HepG2 (cell line): ENCODE measurements around the gene MCRIP2. TPM values are rescaled to one million over a fixed set of nuclear protein-coding genes. Genes with fewer than 3 reads are reported as not detected.

ENCODE experiments used
- ADNP ChIP-seq: sonication (generic); formaldehyde crosslinking; IDR thresholded peaks from 2 replicates; pipeline ENCODE4 v1.4.0; 2020; ENCODE audit warnings: missing genetic modification reagents
- ARID4A ChIP-seq: sonication (generic); formaldehyde crosslinking; IDR thresholded peaks from 2 replicates; pipeline ENCODE4 v1.5.0; 2020; ENCODE audit warnings: mild to moderate bottlenecking, missing genetic modification reagents, borderline replicate concordance
- FOXC1 ChIP-seq: sonication (generic); formaldehyde crosslinking; IDR thresholded peaks from 2 replicates; pipeline ENCODE4 v1.8.0; 2022; ENCODE audit warnings: mild to moderate bottlenecking, missing genetic modification reagents, borderline replicate concordance
- GABPA ChIP-seq, 2 experiments: IDR thresholded peaks; 2 replicates each; pipeline ENCODE4 v1.6.1; 2011 to 2016; ENCODE audit warnings: low read depth in 2 of 2, low read length in 1 of 2, missing biosample characterization in 1 of 2, missing genetic modification characterization in 1 of 2
- HNRNPLL ChIP-seq: fragments of 200-400 bp; formaldehyde crosslinking; IDR thresholded peaks from 2 replicates; pipeline ENCODE4 v1.6.1; 2017; ENCODE audit warnings: mild to moderate bottlenecking, low read depth, low read length; ENCODE audit not compliant: poor library complexity, severe bottlenecking
- MED13 ChIP-seq: sonication (generic); formaldehyde crosslinking; IDR thresholded peaks from 2 replicates; pipeline ENCODE4 v1.5.0; 2020; ENCODE audit warnings: missing genetic modification reagents
- MXD3 ChIP-seq: IDR thresholded peaks from 2 replicates; pipeline ENCODE4 v1.6.1; 2016; ENCODE audit warnings: mild to moderate bottlenecking, missing biosample characterization, missing genetic modification reagents
- NFYB ChIP-seq: sonication (generic); formaldehyde crosslinking; IDR thresholded peaks from 2 replicates; pipeline ENCODE4 v1.4.0; 2020; ENCODE audit warnings: missing genetic modification reagents
- NRL ChIP-seq: sonication (generic); formaldehyde crosslinking; IDR thresholded peaks from 2 replicates; pipeline ENCODE4 v1.5.0; 2020; ENCODE audit warnings: missing genetic modification reagents, mild to moderate bottlenecking, moderate library complexity, borderline replicate concordance
- PPARG ChIP-seq: conservative IDR thresholded peaks from 2 replicates; pipeline ENCODE4 v1.6.1; 2016; ENCODE audit warnings: missing biosample characterization, missing genetic modification reagents
- TSC22D2 ChIP-seq: sonication (generic); formaldehyde crosslinking; IDR thresholded peaks from 2 replicates; pipeline ENCODE4 v1.5.1; 2020; ENCODE audit warnings: missing genetic modification reagents, mild to moderate bottlenecking, borderline replicate concordance
- WIZ ChIP-seq: sonication (generic); formaldehyde crosslinking; IDR thresholded peaks from 2 replicates; pipeline ENCODE4 v1.5.1; 2020; ENCODE audit warnings: mild to moderate bottlenecking, missing genetic modification reagents
- ZEB1 ChIP-seq: IDR thresholded peaks from 2 replicates; pipeline ENCODE4 v1.6.1; 2012; ENCODE audit warnings: mild to moderate bottlenecking, low read depth, inconsistent platforms; ENCODE audit not compliant: insufficient replicate concordance
- ZFP36L2 ChIP-seq: sonication (generic); formaldehyde crosslinking; IDR thresholded peaks from 2 replicates; pipeline ENCODE4 v1.4.0; 2020; ENCODE audit warnings: missing genetic modification reagents
- ZKSCAN8 ChIP-seq: IDR thresholded peaks from 2 replicates; pipeline ENCODE4 v1.6.1; 2016; ENCODE audit warnings: borderline replicate concordance, missing genetic modification reagents, missing compliant biosample characterization
- ZNF550 ChIP-seq: sonication (generic); formaldehyde crosslinking; IDR thresholded peaks from 2 replicates; pipeline ENCODE4 v1.4.0; 2020; ENCODE audit warnings: mild to moderate bottlenecking, missing genetic modification reagents, borderline replicate concordance
- ZNF883 ChIP-seq: sonication (generic); formaldehyde crosslinking; IDR thresholded peaks from 2 replicates; pipeline ENCODE4 v1.5.1; 2020; ENCODE audit warnings: mild to moderate bottlenecking, missing genetic modification reagents; ENCODE audit errors: not compliant biosample characterization
- polyA plus RNA-seq, 8 experiments: library from polyadenylated mRNA; depleted of rRNA in 3 of 8; stranded (reverse) in 7 of 8; unstranded in 1 of 8; fragments of >200 nt; fragmentation: Illumina TruSeq in 4 of 8; extraction: Trizol in 4 of 8; gene quantifications; 2 replicates each; pipeline versions ENCODE4 v1.2.1 to v1.2.3, GENCODE V29; 2011 to 2016; ENCODE audit warnings: low read depth in 4 of 8, missing spikeins in 1 of 8, mixed read lengths in 1 of 8; ENCODE audit not compliant: insufficient read depth in 1 of 8
- total RNA-seq, 5 experiments: library from RNA; depleted of rRNA; stranded (reverse); fragments of >200 nt; fragmentation: Illumina TruSeq; extraction: Trizol; gene quantifications; 2 replicates each; pipeline ENCODE4 v1.2.3, GENCODE V29; 2016; ENCODE audit warnings: low read depth in 1 of 5
- TF ChIP-seq, protein P1 (sequence below): sonication (generic); formaldehyde crosslinking; IDR thresholded peaks from 2 replicates; pipeline ENCODE4 v1.4.0; 2020; ENCODE audit warnings: missing genetic modification reagents, low read depth, mild to moderate bottlenecking, borderline replicate concordance
- TF ChIP-seq, protein P2 (sequence below): sonication (generic); formaldehyde crosslinking; IDR thresholded peaks from 2 replicates; pipeline ENCODE4 v1.5.0; 2020; ENCODE audit warnings: missing genetic modification reagents, mild to moderate bottlenecking, borderline replicate concordance
- TF ChIP-seq, protein P3 (sequence below): sonication (generic); formaldehyde crosslinking; IDR thresholded peaks from 2 replicates; pipeline ENCODE4 v1.8.1; 2022; ENCODE audit warnings: mild to moderate bottlenecking, missing genetic modification reagents

MCRIP2 gene
- total and polyA plus RNA-seq, 2 of the 13 experiments (the other 11 are each of a cell fraction or from before 2014, with no cell fraction given): 39.6 to 76.7 TPM

DNA sequence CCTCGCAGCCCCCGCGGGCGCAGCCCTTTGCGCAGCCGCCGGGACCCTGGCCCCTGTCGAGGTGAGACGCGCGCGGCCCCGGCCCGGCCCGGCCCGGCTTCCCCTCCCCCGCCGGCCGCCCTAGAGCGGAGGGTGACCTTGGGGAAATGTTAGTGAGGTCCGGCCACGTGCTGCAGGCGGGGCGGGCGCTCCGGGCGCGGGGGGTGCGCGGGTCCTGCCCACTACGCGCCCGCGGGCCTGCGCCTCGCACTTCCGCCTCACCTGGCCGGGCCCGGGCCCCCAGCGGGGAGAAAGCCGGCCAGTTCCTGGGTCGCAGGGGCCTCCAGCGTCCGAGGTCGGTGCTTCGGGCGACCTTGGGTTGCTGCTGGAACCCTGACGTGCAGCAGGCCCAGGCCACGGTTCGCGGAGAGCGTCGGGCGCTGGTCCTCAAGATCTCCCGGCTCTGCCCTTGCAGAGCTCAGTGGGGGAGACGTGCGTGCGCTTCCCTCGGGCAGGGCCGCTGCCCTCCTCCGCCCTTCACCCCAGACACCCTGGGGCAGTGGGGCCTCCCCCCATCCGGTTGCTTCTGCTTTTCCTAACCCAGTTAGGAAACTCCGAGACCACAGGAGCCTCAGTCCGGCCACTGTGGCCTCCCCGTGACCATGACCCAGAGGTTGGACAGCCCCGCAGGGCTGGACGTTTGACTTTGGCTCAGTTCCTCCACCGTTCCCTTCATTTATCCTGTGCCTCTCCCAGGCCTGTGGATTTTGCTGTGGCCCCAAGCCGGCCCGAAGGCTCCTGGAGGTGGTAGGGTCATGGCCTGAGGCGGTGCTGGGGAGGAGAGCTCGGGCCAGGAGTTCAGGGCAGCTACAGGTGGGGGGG is 791 bp downstream of the MCRIP2 start (continued):
- TF ChIP-seq PPARG: no peak; the same call in 1 of the 2 replicates
- no peak for TF ChIP-seq ADNP (CRISPR knock-in tag)
- TF ChIP-seq ZKSCAN8 (CRISPR knock-in tag): no peak
- TF ChIP-seq WIZ (CRISPR knock-in tag): no peak
- TF ChIP-seq, protein P1, sequence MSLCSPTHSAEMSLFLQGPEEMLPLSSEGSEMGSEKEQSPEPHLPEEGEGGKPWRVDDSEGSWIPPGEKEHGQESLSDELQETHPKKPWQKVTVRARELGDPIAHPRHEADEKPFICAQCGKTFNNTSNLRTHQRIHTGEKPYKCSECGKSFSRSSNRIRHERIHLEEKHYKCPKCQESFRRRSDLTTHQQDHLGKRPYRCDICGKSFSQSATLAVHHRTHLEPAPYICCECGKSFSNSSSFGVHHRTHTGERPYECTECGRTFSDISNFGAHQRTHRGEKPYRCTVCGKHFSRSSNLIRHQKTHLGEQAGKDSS (CRISPR knock-in tag): no peak; the same call in 1 of the 2 replicates
- peak; percentile 81 for TF ChIP-seq ARID4A (CRISPR knock-in tag)
- TF ChIP-seq HNRNPLL: no peak
- peak; percentile 74 for TF ChIP-seq NRL (CRISPR knock-in tag)
- TF ChIP-seq, protein P2, sequence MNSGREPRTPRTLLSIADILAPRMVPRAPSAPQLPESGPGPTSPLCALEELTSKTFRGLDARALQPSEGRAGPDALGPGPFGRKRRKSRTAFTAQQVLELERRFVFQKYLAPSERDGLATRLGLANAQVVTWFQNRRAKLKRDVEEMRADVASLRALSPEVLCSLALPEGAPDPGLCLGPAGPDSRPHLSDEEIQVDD (CRISPR knock-in tag): no peak
- 0 out of 2 replicates have a peak, but pooled peaks have one; percentile 26 for TF ChIP-seq GABPA (IDR thresholded peaks at IDR 0.05; ENCODE audit: low read depth, low read length)
- peak; percentile 41; the same call in 1 of the 2 replicates for TF ChIP-seq GABPA (CRISPR knock-in tag; IDR thresholded peaks at IDR 0.05; ENCODE audit: low read depth)
- TF ChIP-seq FOXC1 (CRISPR knock-in tag): no peak
- TF ChIP-seq NFYB (CRISPR knock-in tag): no peak
- no peak for TF ChIP-seq ZNF883 (CRISPR knock-in tag)
- TF ChIP-seq ZFP36L2: no peak
- TF ChIP-seq MXD3 (CRISPR knock-in tag): peak; percentile 79
- TF ChIP-seq MED13: no peak
- peak; percentile 79; the same call in 1 of the 2 replicates for TF ChIP-seq TSC22D2
- TF ChIP-seq ZNF550: no peak
- no peak for TF ChIP-seq ZEB1
- TF ChIP-seq, protein P3, sequence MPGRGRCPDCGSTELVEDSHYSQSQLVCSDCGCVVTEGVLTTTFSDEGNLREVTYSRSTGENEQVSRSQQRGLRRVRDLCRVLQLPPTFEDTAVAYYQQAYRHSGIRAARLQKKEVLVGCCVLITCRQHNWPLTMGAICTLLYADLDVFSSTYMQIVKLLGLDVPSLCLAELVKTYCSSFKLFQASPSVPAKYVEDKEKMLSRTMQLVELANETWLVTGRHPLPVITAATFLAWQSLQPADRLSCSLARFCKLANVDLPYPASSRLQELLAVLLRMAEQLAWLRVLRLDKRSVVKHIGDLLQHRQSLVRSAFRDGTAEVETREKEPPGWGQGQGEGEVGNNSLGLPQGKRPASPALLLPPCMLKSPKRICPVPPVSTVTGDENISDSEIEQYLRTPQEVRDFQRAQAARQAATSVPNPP (CRISPR knock-in tag): peak; percentile 49; the same call in 1 of the 2 replicates
